Fibroblast of pulmonary artery (primary cell): ENCODE results near the gene DENND1A.

Experiments used
- DNase-seq: peaks from one replicate; pipeline ENCODE4 v3.0.0-alpha.2; 2010; ENCODE audit warnings: low read depth
- H3K4me3 ChIP-seq: replicated peaks from 2 replicates; pipeline ENCODE4 v1.5.1; 2011; ENCODE audit warnings: low read depth, mild to moderate bottlenecking, control low read depth, low read length, moderate library complexity
- TF ChIP-seq, protein P1 (sequence below): IDR thresholded peaks from 2 replicates; pipeline ENCODE4 v1.5.1; 2011; ENCODE audit warnings: mild to moderate bottlenecking, control low read depth, low read length, inconsistent platforms; ENCODE audit errors: missing control alignments

Gene DENND1A

GRCh38 chr9:123382653-123383511 lies 547.0 kb downstream of the DENND1A start:
- H3K4me3 ChIP-seq: no peak overlapping the region
- DNase-seq: no peak
- TF ChIP-seq, protein P1, sequence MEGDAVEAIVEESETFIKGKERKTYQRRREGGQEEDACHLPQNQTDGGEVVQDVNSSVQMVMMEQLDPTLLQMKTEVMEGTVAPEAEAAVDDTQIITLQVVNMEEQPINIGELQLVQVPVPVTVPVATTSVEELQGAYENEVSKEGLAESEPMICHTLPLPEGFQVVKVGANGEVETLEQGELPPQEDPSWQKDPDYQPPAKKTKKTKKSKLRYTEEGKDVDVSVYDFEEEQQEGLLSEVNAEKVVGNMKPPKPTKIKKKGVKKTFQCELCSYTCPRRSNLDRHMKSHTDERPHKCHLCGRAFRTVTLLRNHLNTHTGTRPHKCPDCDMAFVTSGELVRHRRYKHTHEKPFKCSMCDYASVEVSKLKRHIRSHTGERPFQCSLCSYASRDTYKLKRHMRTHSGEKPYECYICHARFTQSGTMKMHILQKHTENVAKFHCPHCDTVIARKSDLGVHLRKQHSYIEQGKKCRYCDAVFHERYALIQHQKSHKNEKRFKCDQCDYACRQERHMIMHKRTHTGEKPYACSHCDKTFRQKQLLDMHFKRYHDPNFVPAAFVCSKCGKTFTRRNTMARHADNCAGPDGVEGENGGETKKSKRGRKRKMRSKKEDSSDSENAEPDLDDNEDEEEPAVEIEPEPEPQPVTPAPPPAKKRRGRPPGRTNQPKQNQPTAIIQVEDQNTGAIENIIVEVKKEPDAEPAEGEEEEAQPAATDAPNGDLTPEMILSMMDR: no peak

DNA sequence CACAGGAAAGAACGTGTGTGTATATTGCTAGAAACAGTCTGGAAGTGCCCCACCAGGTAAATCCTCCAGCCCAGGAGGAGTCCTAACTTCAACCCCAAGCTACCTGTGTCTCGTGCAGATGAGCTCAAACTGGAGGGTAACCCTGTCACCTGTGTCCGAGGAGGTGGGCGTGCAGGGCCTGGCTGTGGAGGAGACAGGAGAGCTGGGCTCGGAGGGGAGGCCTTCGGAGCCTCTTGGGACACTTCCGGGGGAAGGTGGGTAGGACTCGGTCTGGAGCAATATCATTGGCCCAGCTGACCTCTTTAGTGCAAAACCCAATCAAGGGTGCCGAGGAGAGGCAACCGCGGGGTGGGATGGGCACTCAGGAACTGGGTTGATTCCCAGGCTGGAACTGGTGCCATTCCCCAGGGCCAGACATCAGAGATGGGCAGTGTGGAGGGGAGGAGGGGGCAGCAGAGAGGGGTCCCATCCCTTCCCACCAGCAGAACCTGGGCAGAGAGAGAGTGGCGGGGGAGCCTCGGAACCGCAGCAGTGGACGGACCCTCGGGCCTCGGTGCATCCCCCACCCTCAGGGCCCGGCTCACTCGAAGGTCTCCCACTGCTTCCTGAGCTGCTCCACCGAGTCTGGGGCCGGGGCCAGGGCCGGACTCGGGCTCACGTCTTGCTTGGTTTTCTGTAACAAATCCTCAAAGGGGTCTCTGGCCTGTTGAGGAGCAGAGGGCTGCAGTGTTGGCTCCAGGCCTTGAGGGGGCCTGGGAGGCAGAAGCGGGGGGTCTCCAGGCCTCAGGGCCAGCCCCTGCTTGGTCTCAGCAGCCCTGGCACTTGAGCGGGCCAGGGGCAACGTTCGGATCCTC lies 548.8 kb downstream of the DENND1A start:
- TF ChIP-seq, protein P1: no peak
- no peak for DNase-seq
- no peak overlapping the region for H3K4me3 ChIP-seq

GRCh38 chr9:123378956-123379660 lies 550.8 kb downstream of the DENND1A start:
- no peak overlapping the region for H3K4me3 ChIP-seq
- TF ChIP-seq, protein P1: no peak
- DNase-seq: no peak

- TF ChIP-seq, protein P1: no peak
- no peak for DNase-seq
- H3K4me3 ChIP-seq: no peak overlapping the region
Measured at GRCh38 chr9:123378025-123378424, 551.9 kb downstream of the DENND1A start.

GRCh38 chr9:123377211-123377971 lies 552.5 kb downstream of the DENND1A start:
- TF ChIP-seq, protein P1: no peak
- no peak overlapping the region for H3K4me3 ChIP-seq
- no peak for DNase-seq

DNA sequence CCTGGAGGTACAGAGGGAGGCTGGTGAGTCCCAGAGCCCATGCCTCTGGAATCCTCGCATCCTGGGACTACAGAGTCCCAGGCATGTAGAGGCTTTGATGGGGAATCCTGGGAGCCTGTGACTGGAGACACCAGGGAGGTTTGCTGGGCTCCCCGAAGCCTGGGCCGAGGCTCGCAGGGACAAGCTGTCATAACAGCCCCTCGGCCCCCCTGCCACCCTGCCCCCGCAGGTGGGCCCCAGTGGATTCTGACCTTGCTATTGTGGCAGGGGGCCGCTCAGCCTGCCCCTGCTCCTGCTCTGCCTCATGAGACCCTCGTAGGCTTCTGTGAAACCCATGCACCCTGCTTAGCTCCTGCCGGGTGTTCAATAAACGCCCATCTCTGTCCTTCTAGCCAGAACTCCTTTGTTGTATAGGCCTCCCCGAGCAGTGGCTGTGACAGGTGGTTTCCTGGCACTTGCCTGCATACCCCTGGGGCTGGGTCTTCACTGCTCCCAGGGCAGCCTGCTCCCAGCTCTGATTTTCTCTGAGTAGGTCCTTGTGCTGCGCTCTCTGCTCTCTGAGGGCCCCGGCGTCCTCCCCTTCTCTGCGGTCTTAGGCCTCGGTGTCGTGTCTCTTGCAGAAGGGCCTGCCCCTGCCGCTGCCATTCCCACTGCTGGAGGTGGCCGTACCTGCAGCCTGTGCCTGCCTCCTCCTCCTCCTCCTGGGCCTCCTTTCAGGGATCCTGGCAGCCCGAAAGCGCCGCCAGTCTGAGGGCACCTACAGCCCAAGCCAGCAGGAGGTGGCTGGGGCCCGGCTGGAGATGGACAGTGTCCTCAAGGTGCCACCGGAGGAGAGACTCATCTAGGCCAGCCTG lies 553.5 kb downstream of the DENND1A start:
- DNase-seq: no peak
- TF ChIP-seq, protein P1: no peak
- no peak overlapping the region for H3K4me3 ChIP-seq
